Natural killer cell (primary cell): Measurements from ENCODE around the gene GUCA2B. TPM values are rescaled to one million over a fixed set of nuclear protein-coding genes. Genes with fewer than 3 reads are reported as not detected.

Experiments
- ATAC-seq, 3 donors: fragments of 150-1000 bp in 2 of 3; fragments of 200-7000 bp in 1 of 3; cut with Tn5 transposase; 1 replicate in 1 of 3; 2 replicates in 2 of 3; pipeline ENCODE4 v1.10.0; 2021; ENCODE audit warnings: mild to moderate bottlenecking in 2 of 3, moderate library complexity in 2 of 3
- DNase-seq, 2 donors: peaks; one replicate each; pipeline versions ENCODE4 v3.0.0 to v3.0.0-alpha.2; 2013 to 2021; ENCODE audit warnings: mixed read lengths in 1 of 2
- H3K27ac ChIP-seq: one replicate; pipeline ENCODE4 v1.5.1; 2013; ENCODE audit warnings: mild to moderate bottlenecking, low read length
- H3K27me3 ChIP-seq: one replicate; pipeline ENCODE4 v1.6.1; 2013; ENCODE audit warnings: low read length; ENCODE audit not compliant: control insufficient read depth, insufficient read depth
- H3K36me3 ChIP-seq: one replicate; pipeline ENCODE4 v1.6.1; 2013; ENCODE audit warnings: low read length; ENCODE audit not compliant: control insufficient read depth, insufficient read depth
- H3K4me1 ChIP-seq: one replicate; pipeline ENCODE4 v1.6.1; 2013; ENCODE audit warnings: low read length; ENCODE audit not compliant: control insufficient read depth, insufficient read depth
- H3K4me3 ChIP-seq: one replicate; pipeline ENCODE4 v1.5.1; 2013; ENCODE audit warnings: low read length
- H3K9me3 ChIP-seq: one replicate; pipeline ENCODE4 v1.6.1; 2013; ENCODE audit warnings: low read length; ENCODE audit not compliant: control insufficient read depth, insufficient read depth
- H3K27ac Mint-ChIP-seq, 2 donors: one replicate each; pipeline ENCODE4 v1.8.0; 2022; ENCODE audit warnings: mild to moderate bottlenecking in 2 of 2, mixed read lengths in 2 of 2, moderate library complexity in 1 of 2
- H3K27me3 Mint-ChIP-seq, 2 donors: one replicate each; pipeline ENCODE4 v1.8.0; 2022; ENCODE audit warnings: low read depth in 2 of 2, mixed read lengths in 2 of 2
- H3K36me3 Mint-ChIP-seq: one replicate; pipeline ENCODE4 v1.8.0; 2022; ENCODE audit warnings: mixed read lengths
- H3K4me1 Mint-ChIP-seq, 2 donors: one replicate each; pipeline ENCODE4 v1.8.0; 2022; ENCODE audit warnings: mixed read lengths in 2 of 2
- H3K4me3 Mint-ChIP-seq: one replicate; pipeline ENCODE4 v1.8.0; 2022; ENCODE audit warnings: mild to moderate bottlenecking, moderate library complexity, mixed read lengths
- H3K9me3 Mint-ChIP-seq, 2 donors: one replicate each; pipeline ENCODE4 v1.8.0; 2022; ENCODE audit warnings: mixed read lengths in 2 of 2
- WGBS: methylation state at CpG from one replicate; pipeline ENCODE4 v1.1.7; 2013; ENCODE audit warnings: missing lambda C conversion rate; ENCODE audit not compliant: insufficient coverage; 5-methylcytosine and 5-hydroxymethylcytosine counted together
- intact Hi-C: fragments of 100-400 bp; cut with micrococcal nuclease; formaldehyde crosslinking; loops from one replicate; pipeline ENCODE4 v1.14.2; 2022
- total RNA-seq, 4 donors: library from RNA; stranded (reverse); fragments of 120-200 nt in 1 of 4; gene quantifications; one replicate each; pipeline versions ENCODE4 v1.2.3 to v1.2.4, GENCODE V29; 2013 to 2022
- TF ChIP-seq, protein P1 (sequence below): fragments of 200-600 bp; IDR thresholded peaks from one replicate; pipeline ENCODE4 v1.8.0; 2022; ENCODE audit warnings: antibody characterized with exemption

GUCA2B gene
- total RNA-seq, 3 donors from 2014 or later (not counting 1 experiment from before 2014, with no cell fraction given), result not detected

DNA sequence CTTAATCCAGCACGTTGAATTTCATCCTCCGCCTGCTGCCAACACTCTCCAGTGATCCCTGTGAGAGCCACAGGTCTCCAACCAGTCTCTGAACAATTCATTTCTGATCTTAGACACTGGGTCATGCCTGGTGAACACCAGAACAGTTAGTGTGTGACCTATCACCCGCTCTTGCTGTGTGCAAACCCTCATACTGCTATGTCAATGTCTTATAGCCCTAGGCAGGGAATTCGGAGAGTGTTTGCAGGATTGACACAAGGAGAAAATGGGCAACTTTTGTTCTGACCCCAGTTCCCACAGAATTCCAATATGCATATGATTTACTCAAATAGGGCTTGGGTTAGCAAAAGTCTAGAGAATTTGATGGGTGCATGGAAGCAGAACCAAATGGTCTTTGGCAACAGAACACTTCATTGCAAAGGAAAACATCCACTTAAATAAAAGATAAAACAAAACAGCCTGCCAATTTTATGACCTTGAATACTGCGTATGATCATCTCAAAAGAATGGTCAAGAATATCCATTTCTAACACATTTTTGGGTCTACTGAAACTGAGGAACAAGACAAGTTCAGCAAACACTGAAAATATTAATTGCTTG is 23.0 kb upstream of the GUCA2B start:
- Histone ChIP-seq H3K9me3 (no peaks in the 10 kb centered on the region), H3K36me3 (no peaks in the 10 kb centered on the region), H3K4me1 (no peaks in the 10 kb centered on the region), H3K27ac (no peak overlapping the region), H3K4me3 (no peak overlapping the region), H3K27me3 (no peaks in the 10 kb centered on the region)
- Mint-ChIP-seq H3K36me3 (no peaks in the 10 kb centered on the region), H3K9me3 (no peaks in the 10 kb centered on the region), H3K4me1 (no peaks in the 10 kb centered on the region), H3K27ac (no peak overlapping the region), H3K4me3 (no peak overlapping the region), H3K27me3 (peaks cover 5 to 8% of the 10 kb centered on the region in 2 donors)
- intact Hi-C loops, result no loop called here
- TF ChIP-seq, protein P1, sequence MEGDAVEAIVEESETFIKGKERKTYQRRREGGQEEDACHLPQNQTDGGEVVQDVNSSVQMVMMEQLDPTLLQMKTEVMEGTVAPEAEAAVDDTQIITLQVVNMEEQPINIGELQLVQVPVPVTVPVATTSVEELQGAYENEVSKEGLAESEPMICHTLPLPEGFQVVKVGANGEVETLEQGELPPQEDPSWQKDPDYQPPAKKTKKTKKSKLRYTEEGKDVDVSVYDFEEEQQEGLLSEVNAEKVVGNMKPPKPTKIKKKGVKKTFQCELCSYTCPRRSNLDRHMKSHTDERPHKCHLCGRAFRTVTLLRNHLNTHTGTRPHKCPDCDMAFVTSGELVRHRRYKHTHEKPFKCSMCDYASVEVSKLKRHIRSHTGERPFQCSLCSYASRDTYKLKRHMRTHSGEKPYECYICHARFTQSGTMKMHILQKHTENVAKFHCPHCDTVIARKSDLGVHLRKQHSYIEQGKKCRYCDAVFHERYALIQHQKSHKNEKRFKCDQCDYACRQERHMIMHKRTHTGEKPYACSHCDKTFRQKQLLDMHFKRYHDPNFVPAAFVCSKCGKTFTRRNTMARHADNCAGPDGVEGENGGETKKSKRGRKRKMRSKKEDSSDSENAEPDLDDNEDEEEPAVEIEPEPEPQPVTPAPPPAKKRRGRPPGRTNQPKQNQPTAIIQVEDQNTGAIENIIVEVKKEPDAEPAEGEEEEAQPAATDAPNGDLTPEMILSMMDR, result no peak
- ATAC-seq (no peak), DNase-seq (no peak)
- 92% methylated on average over 5 of the region's 5 CpGs for WGBS

DNA sequence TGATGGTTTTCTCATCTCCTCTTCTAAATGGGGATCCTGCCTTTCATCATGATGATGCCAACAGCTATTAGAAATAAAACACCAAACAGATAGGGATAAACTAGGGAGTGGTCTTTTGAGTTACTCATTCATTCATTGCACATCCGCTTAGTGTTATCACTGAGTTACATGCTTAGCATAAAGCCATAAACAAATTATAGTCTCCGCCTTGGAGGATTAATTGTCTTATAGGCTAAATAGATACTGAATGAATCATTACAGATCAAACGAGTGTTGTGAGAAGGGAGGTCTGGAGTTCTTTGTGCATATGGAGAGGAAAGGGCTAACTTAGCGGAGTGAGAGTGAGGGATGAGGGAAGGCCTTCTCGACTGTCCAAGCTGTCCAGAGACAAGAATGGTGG is 19.8 kb upstream of the GUCA2B start:
- peaks cover 5% of the 10 kb centered on the region in 2 donors for H3K27me3 Mint-ChIP-seq
- no peak overlapping the region for H3K4me3 ChIP-seq
- WGBS, result 85% methylated on average over 4 of the region's 5 CpGs
- H3K36me3 Mint-ChIP-seq, result no peaks in the 10 kb centered on the region
- TF ChIP-seq, protein P1, result no peak
- H3K4me3 Mint-ChIP-seq, result no peak overlapping the region
- H3K36me3 ChIP-seq, result no peaks in the 10 kb centered on the region
- intact Hi-C loops, result no loop called here
- H3K27ac Mint-ChIP-seq, result no peak overlapping the region
- no peaks in the 10 kb centered on the region for H3K9me3 Mint-ChIP-seq
- ATAC-seq (no peak), DNase-seq (no peak)
- no peaks in the 10 kb centered on the region for H3K27me3 ChIP-seq
- H3K27ac ChIP-seq, result no peak overlapping the region
- H3K4me1 ChIP-seq, result no peaks in the 10 kb centered on the region
- no peaks in the 10 kb centered on the region for H3K9me3 ChIP-seq
- H3K4me1 Mint-ChIP-seq, result no peaks in the 10 kb centered on the region

DNA sequence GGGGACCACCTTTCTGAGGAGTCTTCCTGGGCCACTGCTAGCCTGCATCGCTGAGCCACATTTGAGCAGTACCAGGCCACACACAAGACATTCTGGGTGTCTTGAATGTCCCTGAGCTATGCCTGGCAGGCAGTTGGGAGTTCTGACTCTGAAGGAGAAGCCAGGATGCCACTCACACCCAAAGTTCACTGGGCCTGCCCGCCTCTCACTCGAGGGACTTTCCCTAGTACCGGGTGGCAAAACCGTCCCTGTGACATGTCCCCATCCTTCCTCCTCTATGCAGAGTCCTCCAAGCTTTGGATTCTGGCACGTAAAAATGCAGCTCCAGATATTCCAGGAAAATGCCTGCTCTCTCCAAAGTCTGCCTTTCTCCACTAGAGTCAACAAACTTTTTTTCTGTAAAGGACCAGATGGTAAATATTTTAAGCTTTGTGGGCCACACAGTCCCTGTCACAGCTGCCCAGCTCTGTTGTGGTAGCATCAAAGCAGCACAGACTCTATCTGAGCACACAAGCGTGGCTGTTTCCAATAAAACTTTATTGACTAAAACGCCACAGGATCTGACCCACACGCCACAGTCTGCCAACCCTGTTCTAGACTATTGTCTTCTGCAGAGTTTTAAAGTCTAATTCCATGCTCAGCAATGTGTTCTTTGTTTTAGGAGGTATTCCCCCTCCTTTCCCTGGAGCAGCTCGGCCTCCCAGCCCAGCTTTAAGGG is 19.2 kb upstream of the GUCA2B start:
- ATAC-seq, result no peak
- H3K36me3 Mint-ChIP-seq, result no peaks in the 10 kb centered on the region
- no peak overlapping the region for H3K4me3 Mint-ChIP-seq

More for the DNA sequence above, 19.2 kb upstream of the GUCA2B start:
- H3K4me1 Mint-ChIP-seq, result no peaks in the 10 kb centered on the region
- H3K27me3 Mint-ChIP-seq, result peaks cover 5% of the 10 kb centered on the region in 2 donors
- Histone ChIP-seq H3K36me3 (no peaks in the 10 kb centered on the region), H3K27ac (no peak overlapping the region), H3K4me3 (no peak overlapping the region), H3K27me3 (no peaks in the 10 kb centered on the region), H3K9me3 (no peaks in the 10 kb centered on the region), H3K4me1 (no peaks in the 10 kb centered on the region)
- no peaks in the 10 kb centered on the region for H3K9me3 Mint-ChIP-seq
- DNase-seq, result no peak
- no peak overlapping the region for H3K27ac Mint-ChIP-seq
- intact Hi-C loops, result no loop called here
- TF ChIP-seq, protein P1, result no peak
- 87% methylated on average over 9 of the region's 10 CpGs for WGBS
